ENCODE measurements around the gene SPATA2. TPM values are rescaled to one million over a fixed set of nuclear protein-coding genes. Genes with fewer than 3 reads are reported as not detected.

Gene SPATA2
- total RNA-seq, 1 donor from 2014 or later, result 8.0 TPM

Other genes starting within 250 kb of the SPATA2 start
- gene B4GALT5, start 201.7 kb downstream of the SPATA2 start, total RNA-seq, result 44.0 TPM
- 4.7 TPM for gene SLC9A8, start 102.7 kb downstream of the SPATA2 start, total RNA-seq
- 47.6 TPM for gene RNF114, start 20.9 kb upstream of the SPATA2 start, total RNA-seq
- gene SNAI1, start 67.5 kb upstream of the SPATA2 start, total RNA-seq, result 0.73 TPM
- gene UBE2V1, start 197.6 kb upstream of the SPATA2 start, total RNA-seq, result 74.3 TPM
- 31.2 TPM for gene PEDS1, start 238.2 kb upstream of the SPATA2 start, total RNA-seq